GM19099 (cell line): ENCODE results near the gene PDGFD.

ENCODE experiments used
- POLR2A ChIP-seq: IDR thresholded peaks from 3 replicates; pipeline ENCODE4 v1.6.1; 2011; ENCODE audit warnings: low read depth; ENCODE audit not compliant: insufficient read length; ENCODE audit errors: extremely low read depth

The PDGFD gene

DNA sequence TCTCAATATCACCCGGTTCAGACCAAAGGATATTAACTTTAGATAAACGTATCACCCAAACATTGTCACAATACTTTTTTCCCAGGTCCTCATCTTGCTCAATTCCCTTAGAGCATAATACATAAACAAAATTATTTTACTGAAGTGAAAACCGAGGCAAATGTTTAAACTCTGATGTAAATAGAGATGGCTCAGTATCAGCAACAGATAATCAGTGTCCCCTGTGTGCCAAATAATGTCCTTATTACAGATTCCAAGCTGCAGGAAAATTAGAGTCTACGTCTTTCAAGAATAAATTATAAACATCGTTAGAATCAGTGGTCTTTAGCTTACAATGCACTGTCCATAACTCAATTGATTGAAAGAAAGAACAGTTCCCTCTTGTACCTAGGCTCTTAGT, 77.3 kb downstream of the PDGFD start:
- no peak for TF ChIP-seq POLR2A

DNA sequence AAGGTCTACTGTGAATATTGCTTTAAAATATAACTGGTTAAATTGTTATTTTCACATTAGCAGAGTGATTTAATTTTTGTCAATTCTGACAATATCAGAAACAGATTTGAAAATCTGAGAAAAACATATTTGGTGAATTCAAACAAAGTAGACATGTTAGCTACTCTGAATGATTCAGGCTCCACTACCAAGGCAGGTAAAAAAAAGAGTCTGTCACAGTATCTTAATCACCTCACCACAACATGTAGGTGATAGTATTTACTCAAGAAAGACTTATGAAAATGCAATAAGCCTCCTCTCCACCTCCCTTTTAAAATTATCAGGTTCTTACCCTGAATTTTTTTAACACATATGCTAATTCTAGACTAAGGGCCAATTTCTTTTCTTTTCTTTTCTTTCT, 85.0 kb downstream of the PDGFD start:
- TF ChIP-seq POLR2A, result no peak

- TF ChIP-seq POLR2A, result no peak
Observed at GRCh38 chr11:104078245-104078644, 85.7 kb downstream of the PDGFD start.

- no peak for TF ChIP-seq POLR2A
Observed at GRCh38 chr11:104076455-104076854, 87.5 kb downstream of the PDGFD start.

GRCh38 chr11:104075706-104076105, 88.2 kb downstream of the PDGFD start:
- TF ChIP-seq POLR2A, result no peak

DNA sequence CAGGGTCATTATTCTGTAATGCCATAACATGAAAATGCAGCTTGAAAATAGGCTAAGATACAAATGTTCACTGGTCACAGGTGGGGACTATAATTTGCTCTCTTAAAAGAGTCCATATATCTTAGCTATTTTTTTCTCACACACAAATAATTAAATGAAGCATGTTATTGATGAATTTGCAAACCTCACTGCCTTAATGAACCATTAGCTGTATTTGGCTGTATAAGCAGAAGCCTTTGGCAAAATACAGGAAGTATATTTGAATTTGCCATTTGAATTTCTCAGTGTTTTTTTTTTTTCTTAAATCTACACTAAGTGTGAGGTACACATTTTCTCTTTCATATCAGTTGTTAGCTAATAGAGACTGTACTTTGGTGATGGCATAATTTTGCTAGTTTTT, 88.9 kb downstream of the PDGFD start:
- TF ChIP-seq POLR2A, result no peak

GRCh38 chr11:104073950-104074705, 89.8 kb downstream of the PDGFD start:
- TF ChIP-seq POLR2A, result no peak

GRCh38 chr11:104067534-104067933, 96.4 kb downstream of the PDGFD start:
- TF ChIP-seq POLR2A, result no peak

GRCh38 chr11:104064034-104064630, 99.8 kb downstream of the PDGFD start:
- TF ChIP-seq POLR2A, result no peak

- no peak for TF ChIP-seq POLR2A
Observed at GRCh38 chr11:104061853-104062521, 102.0 kb downstream of the PDGFD start.

DNA sequence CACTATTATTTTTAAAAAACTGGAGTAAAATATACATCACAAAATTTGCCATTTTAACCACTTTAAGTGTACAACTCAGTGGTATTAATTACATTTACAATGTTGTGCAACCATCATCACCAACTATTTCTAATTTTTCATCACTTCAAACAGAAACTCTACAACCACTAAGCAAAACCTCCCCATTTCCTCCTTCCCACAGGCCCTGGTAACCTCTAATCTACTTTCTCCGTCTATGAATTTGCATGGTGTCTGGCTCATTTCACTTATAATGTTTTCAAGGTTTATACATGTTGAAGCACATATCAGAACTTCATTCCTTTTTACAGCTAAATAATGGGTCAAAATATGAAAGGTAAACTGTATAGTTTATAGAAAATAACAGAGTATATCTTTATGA, 103.1 kb downstream of the PDGFD start:
- no peak for TF ChIP-seq POLR2A

- no peak for TF ChIP-seq POLR2A
Observed at GRCh38 chr11:104060004-104060794, 103.7 kb downstream of the PDGFD start.

GRCh38 chr11:104058680-104059079, 105.3 kb downstream of the PDGFD start:
- no peak for TF ChIP-seq POLR2A

- no peak for TF ChIP-seq POLR2A
Observed at GRCh38 chr11:104057908-104058307, 106.0 kb downstream of the PDGFD start.

DNA sequence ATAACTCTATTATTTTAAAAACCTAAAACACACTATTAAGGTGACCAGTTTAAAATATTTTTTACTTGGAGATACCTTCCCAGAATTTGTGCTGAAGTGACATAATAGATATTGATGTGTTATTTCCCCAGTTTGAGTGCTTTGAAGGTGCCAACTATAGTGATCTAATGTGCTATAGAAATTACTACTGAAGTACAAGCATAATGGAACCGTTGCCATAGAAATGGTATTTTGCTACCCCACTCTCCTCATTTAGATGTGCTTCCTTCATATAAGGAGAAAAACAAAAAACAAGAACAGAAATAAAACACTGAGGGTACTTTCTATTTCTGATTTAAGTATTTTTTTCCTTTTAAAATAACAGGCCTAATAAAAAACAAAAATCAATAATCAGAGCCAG, 108.4 kb downstream of the PDGFD start:
- TF ChIP-seq POLR2A, result no peak
